ENCODE measurements around the gene KLRF2. TPM values are rescaled to one million over a fixed set of nuclear protein-coding genes. Genes with fewer than 3 reads are reported as not detected.
A peak's percentile ranks its signal among the peaks of the same experiment; 100 is the strongest.

KLRF2 gene
- total and polyA plus RNA-seq, 2 of the 8 experiments (the other 6 are each of a cell fraction or from before 2014, with no cell fraction given), result not detected

DNA sequence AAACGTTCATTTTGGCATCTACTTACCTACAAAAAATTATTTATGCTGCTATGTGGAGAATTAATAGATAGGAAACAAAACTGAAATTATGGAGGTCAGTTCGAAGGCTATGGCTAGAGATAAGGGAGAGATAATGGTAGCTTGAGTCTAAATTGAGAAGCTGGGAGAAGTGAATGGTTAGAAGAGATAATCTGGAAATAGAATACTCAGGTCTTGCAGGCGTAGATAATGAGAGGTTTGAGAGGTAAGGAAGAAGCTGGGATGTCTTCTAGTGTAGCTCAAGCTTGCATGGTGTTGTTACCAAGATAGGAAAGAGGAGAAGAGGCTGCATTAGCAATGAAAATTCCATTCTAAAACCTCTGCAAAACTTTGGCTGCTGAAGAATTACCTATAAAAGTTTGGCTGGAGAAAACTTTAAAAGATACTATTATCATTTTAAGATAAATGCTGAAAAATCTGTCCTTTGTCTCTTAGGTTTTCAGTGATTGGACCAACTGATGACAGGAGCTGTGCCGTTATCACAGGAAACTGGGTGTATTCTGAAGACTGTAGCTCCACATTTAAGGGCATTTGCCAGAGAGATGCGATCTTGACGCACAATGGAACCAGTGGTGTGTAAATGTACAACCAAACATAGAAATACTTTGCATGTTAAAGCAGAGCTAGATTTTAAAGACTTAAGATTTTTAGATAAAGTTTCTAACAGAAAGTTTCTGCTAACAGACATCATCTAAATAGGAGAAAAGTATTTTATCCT lies 14.1 kb downstream of the KLRF2 start:
- no peak overlapping the region for H2AK5ac ChIP-seq (ENCODE audit: low read depth, low read length)
- H3K27me3 ChIP-seq (replicated peaks in 1 of 4; ENCODE audit: control insufficient read depth in 3 of 4, extremely low read depth in 1 of 4, insufficient read depth in 3 of 4, low read length in 3 of 4), result no peaks in the 10 kb centered on the region
- H4K5ac ChIP-seq (ENCODE audit: insufficient read length, low read depth, low read length), result no peak overlapping the region
- POLR2A ChIA-PET (ENCODE audit: partially characterized antibody), result interaction anchor here (0.7 to 9.1 kb wide), 7 partner anchors 8 to 203 kb away, joined by 3 to 121 read pairs (median 5); partner anchors contain the start of gene CLEC1A
- H3K18ac ChIP-seq (ENCODE audit: extremely low read depth, low read length), result no peak overlapping the region
- H2BK15ac ChIP-seq (ENCODE audit: low read length), result no peak overlapping the region
- no peak overlapping the region for H2BK5ac ChIP-seq (ENCODE audit: low read depth, low read length)
- no peak overlapping the region for H4K91ac ChIP-seq (replicated peaks; ENCODE audit: insufficient read length, low read length)
- H3K23me2 ChIP-seq (ENCODE audit: low read depth, low read length), result no peaks in the 10 kb centered on the region
- peaks cover 0 to 17% (median 5%) of the 10 kb centered on the region in 4 experiments; a peak in 5 of 8 replicates for H3K36me3 ChIP-seq (ENCODE audit: control insufficient read depth in 2 of 4, insufficient read depth in 4 of 4, low read length in 3 of 4)
- FAIRE-seq (no peak), DNase-seq (ENCODE audit: low read depth in 1 of 2, low spot score in 2 of 2) (no peak)
- no peak overlapping the region for H2BK20ac ChIP-seq (ENCODE audit: low read length)
- CTCF ChIA-PET (ENCODE audit: partially characterized antibody), result interaction anchor here (0.6 to 1.1 kb wide), 6 partner anchors 10 to 294 kb away, joined by 3 read pairs; no protein-coding TSS in a partner anchor
- no peak overlapping the region for H2BK12ac ChIP-seq (ENCODE audit: low read depth, low read length)
- no peak overlapping the region for H3K27ac ChIP-seq (ENCODE audit: low read depth, low read length)
- H2AFZ ChIP-seq (ENCODE audit: low read length), result no peak overlapping the region
- TF ChIP-seq POLR2A (IDR thresholded peaks at IDR 0.05; ENCODE audit: control extremely low read depth in 1 of 2, low read depth in 2 of 2, low read length in 2 of 2) (peak; percentile 39 to 47; a peak in 2 of 3 replicates), TEAD4 (IDR thresholded peaks at IDR 0.05; ENCODE audit: low read depth, low read length) (no peak)
- no peak overlapping the region for H3K4ac ChIP-seq (replicated peaks; ENCODE audit: insufficient read length, low read depth, low read length)
- no peak overlapping the region for H3K4me3 ChIP-seq (ENCODE audit: extremely low read depth in 1 of 4, insufficient read depth in 2 of 4, low read depth in 3 of 4, low read length in 4 of 4)
- H2BK120ac ChIP-seq (replicated peaks; ENCODE audit: low read depth, low read length), result no peak overlapping the region
- peaks cover 0 to 10% (median 3%) of the 10 kb centered on the region in 4 experiments; a peak in 1 of 7 replicates for H3K4me1 ChIP-seq (replicated peaks in 1 of 4; ENCODE audit: control insufficient read depth in 3 of 4, insufficient read depth in 4 of 4, low read length in 3 of 4)
- no peak overlapping the region for H3K4me2 ChIP-seq (ENCODE audit: insufficient read depth in 1 of 2, low read depth in 2 of 2, low read length in 2 of 2)
- no peak overlapping the region for H3K23ac ChIP-seq (ENCODE audit: insufficient read length)
- no peak overlapping the region for H3K56ac ChIP-seq (replicated peaks; ENCODE audit: insufficient read length, low read depth, low read length)
- WGBS, 2 experiments (ENCODE audit: extremely low coverage in 1 of 2, insufficient coverage in 1 of 2, insufficient read length in 1 of 2, insufficient replicate concordance in 2 of 2, low coverage in 1 of 2, low lambda C conversion rate in 2 of 2, missing lambda C conversion rate in 1 of 2), result 77% methylated on average over 6 of the region's 6 CpGs; no CpG with 5 or more reads in 1 of the 2 experiments
- peaks cover 0 to 3% of the 10 kb centered on the region in 2 experiments for H4K20me1 ChIP-seq (replicated peaks in 1 of 2; ENCODE audit: control insufficient read depth in 1 of 2, insufficient read depth in 2 of 2, low read length in 2 of 2)
- H3K9me3 ChIP-seq (ENCODE audit: insufficient read depth in 2 of 2, low read depth in 1 of 2, low read length in 1 of 2), result no peaks in the 10 kb centered on the region
- H3K79me2 ChIP-seq (ENCODE audit: control insufficient read depth in 1 of 2, insufficient read depth in 2 of 2, low read length in 2 of 2), result 0 out of 4 replicates have a peak, but pooled peaks cover 0 to 3% of the 10 kb centered on the region in 2 experiments
- H3K79me1 ChIP-seq (ENCODE audit: low read depth, low read length), result no peaks in the 10 kb centered on the region
- no peak overlapping the region for H3K9ac ChIP-seq (replicated peaks in 1 of 4; ENCODE audit: extremely low read depth in 1 of 4, low read depth in 3 of 4, low read length in 3 of 4)
- H3K14ac ChIP-seq (ENCODE audit: insufficient read length), result no peak overlapping the region
- no peak overlapping the region for H4K8ac ChIP-seq (ENCODE audit: extremely low read depth, insufficient read depth, low read length)
